Measurements from ENCODE around the gene SLC9A4.

GRCh38 chr2:102437122-102437521, 35.9 kb upstream of the SLC9A4 start:
- TF ChIP-seq CTCF (IDR thresholded peaks at IDR 0.05 in 2 of 3, conservative IDR thresholded peaks at IDR 0.05 in 1 of 3; ENCODE audit: borderline replicate concordance in 1 of 3, insufficient read depth in 1 of 3, low read depth in 2 of 3, low read length in 2 of 3) (no peak), TCF7L2 (IDR thresholded peaks at IDR 0.05; ENCODE audit: borderline replicate concordance, extremely low read depth, insufficient read depth, insufficient read length) (no peak), ZFX (IDR thresholded peaks at IDR 0.05) (no peak), POLR2A (IDR thresholded peaks at IDR 0.05; ENCODE audit: borderline replicate concordance, extremely low read depth, insufficient read depth, insufficient read length) (no peak), EZH2 (IDR thresholded peaks at IDR 0.05) (no peak)
